Omental fat pad (tissue), 4 donors: Measurements from ENCODE around the gene SLC35C1. TPM values are rescaled to one million over a fixed set of nuclear protein-coding genes. Genes with fewer than 3 reads are reported as not detected.
"Not testable (repeated sequence)": the region's sequence is repeated elsewhere in the genome, so short reads cannot be mapped to it uniquely, and the experiment has no call there.

ENCODE experiments used
- ATAC-seq: fragments of 150-250 bp; one replicate; pipeline ENCODE4 v1.9.1; 2016; ENCODE audit warnings: mild to moderate bottlenecking, moderate library complexity; ENCODE audit not compliant: low FRiP score
- DNase-seq: peaks from one replicate; pipeline ENCODE4 v3.0.0-alpha.2; 2019; ENCODE audit warnings: low spot score
- CTCF ChIP-seq, 3 donors: fragments of 450-650 bp; IDR thresholded peaks; one replicate each; pipeline ENCODE4 v1.5.1; 2016 to 2017; ENCODE audit warnings: antibody characterized with exemption in 3 of 3, mild to moderate bottlenecking in 3 of 3, moderate library complexity in 2 of 3
- total RNA-seq, 4 donors: library from RNA; depleted of rRNA; stranded (reverse); fragments of >200 nt; gene quantifications; one replicate each; pipeline ENCODE4 v1.1.0, GENCODE V29; 2016

SLC35C1 gene
- total RNA-seq, 4 donors from 2014 or later: 18.6 to 103 (median 73.0) TPM

- TF ChIP-seq CTCF (IDR thresholded peaks at IDR 0.05): no peak
- DNase-seq: no peak
- no peak for ATAC-seq
These were observed 1.4 kb downstream of the SLC35C1 start for GRCh38 chr11:45806072-45806933.

- ATAC-seq: no peak
- no peak for DNase-seq
- no peak for TF ChIP-seq CTCF (IDR thresholded peaks at IDR 0.05)
These were observed 2.2 kb downstream of the SLC35C1 start for GRCh38 chr11:45806937-45807791.

- no peak for DNase-seq
These were observed 2.9 kb downstream of the SLC35C1 start for GRCh38 chr11:45807792-45808238.

GRCh38 chr11:45808427-45808826, 3.5 kb downstream of the SLC35C1 start:
- not testable (repeated sequence) for ATAC-seq, DNase-seq

More at GRCh38 chr11:45807792-45808238, 2.9 kb downstream of the SLC35C1 start:
- TF ChIP-seq CTCF (IDR thresholded peaks at IDR 0.05): no peak
- no peak for ATAC-seq

- ATAC-seq: no peak
- TF ChIP-seq CTCF (IDR thresholded peaks at IDR 0.05): no peak
- DNase-seq: no peak
These were observed 4.8 kb downstream of the SLC35C1 start for GRCh38 chr11:45809456-45810395.

GRCh38 chr11:45810431-45811108, 5.6 kb downstream of the SLC35C1 start:
- no peak for TF ChIP-seq CTCF (IDR thresholded peaks at IDR 0.05)
- DNase-seq: no peak
- ATAC-seq: no peak
